Measurements from ENCODE around the gene PRR14. TPM values are rescaled to one million over a fixed set of nuclear protein-coding genes. Genes with fewer than 3 reads are reported as not detected.

Gene PRR14
- total and polyA plus RNA-seq, 2 of the 8 experiments (the other 6 are each of a cell fraction or from before 2014, with no cell fraction given) = 3.6 to 16.1 TPM

DNA sequence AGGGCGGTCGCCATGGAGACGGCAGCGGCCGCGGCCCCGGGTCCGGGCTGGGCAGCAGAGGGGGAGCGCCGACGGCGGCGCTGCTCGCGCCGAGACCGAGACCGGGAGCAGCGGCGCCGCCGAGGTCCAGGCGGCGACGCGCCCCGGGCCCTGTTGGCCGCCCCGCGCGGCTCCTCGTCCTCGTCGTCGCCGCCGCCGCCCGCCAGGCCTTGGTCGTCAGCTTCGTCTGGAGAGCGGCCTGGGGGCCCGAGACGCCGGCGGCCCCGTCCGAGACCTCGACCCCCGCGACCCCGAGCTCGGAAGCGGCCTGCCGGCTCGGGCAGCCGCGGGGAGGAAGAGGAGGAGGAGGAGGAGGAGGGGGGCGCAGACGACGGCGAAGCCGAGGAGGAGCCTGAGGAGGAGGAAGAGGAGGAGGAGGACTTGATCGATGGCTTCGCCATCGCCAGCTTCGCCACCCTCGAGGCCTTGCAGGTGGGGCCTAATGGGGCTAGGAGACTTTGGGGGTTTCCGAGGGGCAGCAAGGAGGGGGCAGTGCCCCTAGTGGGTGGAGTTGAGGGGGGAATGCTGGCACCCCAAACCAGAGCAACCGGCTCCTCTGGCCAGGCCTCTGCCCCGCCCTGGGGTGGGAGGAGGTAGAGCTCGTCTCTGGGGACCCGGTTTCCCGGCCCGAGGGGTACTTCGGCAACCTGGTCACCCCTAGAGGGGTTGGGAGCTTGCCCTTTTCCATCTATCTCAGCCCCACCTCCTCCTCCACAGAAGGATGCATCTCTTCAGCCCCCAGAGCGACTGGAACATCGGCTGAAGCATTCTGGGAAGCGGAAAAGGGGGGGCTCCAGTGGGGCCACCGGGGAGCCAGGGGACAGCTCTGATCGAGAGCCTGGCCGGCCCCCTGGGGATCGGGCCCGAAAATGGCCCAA lies 9.0 kb downstream of the PRR14 start:
- no peak overlapping the region for H2BK120ac ChIP-seq (replicated peaks; ENCODE audit: low read depth, low read length)
- no peaks in the 10 kb centered on the region for H3K9me3 ChIP-seq (ENCODE audit: insufficient read depth in 2 of 2, low read depth in 1 of 2, low read length in 1 of 2)
- H3K9ac ChIP-seq (replicated peaks in 1 of 4; ENCODE audit: extremely low read depth in 1 of 4, low read depth in 3 of 4, low read length in 3 of 4) = no peak overlapping the region
- POLR2A ChIA-PET (ENCODE audit: partially characterized antibody) = interaction anchor here (0.6 to 3.2 kb wide), 9 partner anchors 18 to 242 kb away, joined by 3 to 14 read pairs (median 5); partner anchors contain the start of genes PHKG2 and SRCAP
- no peak overlapping the region for H4K5ac ChIP-seq (ENCODE audit: insufficient read length, low read depth, low read length)
- no peak overlapping the region for H3K23ac ChIP-seq (ENCODE audit: insufficient read length)
- 17% methylated on average over 52 of the region's 84 CpGs; no CpG with 5 or more reads in 1 of the 2 experiments for WGBS, 2 experiments (ENCODE audit: extremely low coverage in 1 of 2, insufficient coverage in 1 of 2, insufficient read length in 1 of 2, insufficient replicate concordance in 2 of 2, low coverage in 1 of 2, low lambda C conversion rate in 2 of 2, missing lambda C conversion rate in 1 of 2)
- no peak for TF ChIP-seq HDAC6 (IDR thresholded peaks at IDR 0.05; ENCODE audit: low read depth, low read length)
- TF ChIP-seq GABPA (IDR thresholded peaks at IDR 0.05; ENCODE audit: borderline replicate concordance, insufficient read depth, low read length) = peak; percentile 14; the same call in 1 of the 2 replicates
- H3K27ac ChIP-seq (ENCODE audit: low read depth, low read length) = no peak overlapping the region
- H3K4me2 ChIP-seq (ENCODE audit: insufficient read depth in 1 of 2, low read depth in 2 of 2, low read length in 2 of 2) = peak overlapping the region; percentile 69 to 71
- H2BK12ac ChIP-seq (ENCODE audit: low read depth, low read length) = no peak overlapping the region
- no peak overlapping the region for H2AK5ac ChIP-seq (ENCODE audit: low read depth, low read length)
- no peak overlapping the region for H2BK20ac ChIP-seq (ENCODE audit: low read length)
- H2AFZ ChIP-seq (ENCODE audit: low read length) = no peak overlapping the region
- no peak overlapping the region for H3K14ac ChIP-seq (ENCODE audit: insufficient read length)
- no peaks in the 10 kb centered on the region for H3K79me1 ChIP-seq (ENCODE audit: low read depth, low read length)
- no peak overlapping the region for H3K56ac ChIP-seq (replicated peaks; ENCODE audit: insufficient read length, low read depth, low read length)
- peaks cover 16 to 38% of the 10 kb centered on the region in 2 experiments for H4K20me1 ChIP-seq (replicated peaks in 1 of 2; ENCODE audit: control insufficient read depth in 1 of 2, insufficient read depth in 2 of 2, low read length in 2 of 2)
- no peak overlapping the region for H3K18ac ChIP-seq (ENCODE audit: extremely low read depth, low read length)
- CTCF ChIA-PET (ENCODE audit: partially characterized antibody) = interaction anchor here (0.6 to 2.6 kb wide), 5 partner anchors 13 to 45 kb away, joined by 3 to 10 read pairs (median 6); no protein-coding TSS in a partner anchor
- DNase-seq (ENCODE audit: low read depth in 1 of 2, low spot score in 2 of 2) (no peak), FAIRE-seq (no peak)
- H3K23me2 ChIP-seq (ENCODE audit: low read depth, low read length) = peaks cover 12% of the 10 kb centered on the region; the same call in 1 of the 2 replicates
- no peak overlapping the region for H3K4ac ChIP-seq (replicated peaks; ENCODE audit: insufficient read length, low read depth, low read length)
- no peak overlapping the region for H4K91ac ChIP-seq (replicated peaks; ENCODE audit: insufficient read length, low read length)
- H2BK5ac ChIP-seq (ENCODE audit: low read depth, low read length) = no peak overlapping the region
- H2BK15ac ChIP-seq (ENCODE audit: low read length) = no peak overlapping the region
- peaks cover 2 to 13% (median 6%) of the 10 kb centered on the region in 4 experiments; a peak in 6 of 7 replicates for H3K4me1 ChIP-seq (replicated peaks in 1 of 4; ENCODE audit: control insufficient read depth in 3 of 4, insufficient read depth in 4 of 4, low read length in 3 of 4)
- no peaks in the 10 kb centered on the region for H3K79me2 ChIP-seq (ENCODE audit: control insufficient read depth in 1 of 2, insufficient read depth in 2 of 2, low read length in 2 of 2)
- H3K36me3 ChIP-seq (ENCODE audit: control insufficient read depth in 2 of 4, insufficient read depth in 4 of 4, low read length in 3 of 4) = peaks cover 0 to 5% (median 2%) of the 10 kb centered on the region in 4 experiments; a peak in 4 of 8 replicates
- H3K27me3 ChIP-seq (replicated peaks in 1 of 4; ENCODE audit: control insufficient read depth in 3 of 4, extremely low read depth in 1 of 4, insufficient read depth in 3 of 4, low read length in 3 of 4) = peaks cover 2 to 43% (median 26%) of the 10 kb centered on the region in 4 experiments
- peak overlapping the region; percentile 61 to 96 (median 78) for H3K4me3 ChIP-seq (ENCODE audit: extremely low read depth in 1 of 4, insufficient read depth in 2 of 4, low read depth in 3 of 4, low read length in 4 of 4)
- no peak overlapping the region for H4K8ac ChIP-seq (ENCODE audit: extremely low read depth, insufficient read depth, low read length)

All from H1 (cell line).